ENCODE data around the gene B4GALT1. TPM values are rescaled to one million over a fixed set of nuclear protein-coding genes. Genes with fewer than 3 reads are reported as not detected.

The B4GALT1 gene
- total and polyA plus RNA-seq, 2 donors from 2014 or later: 33.0 to 163 TPM

DNA sequence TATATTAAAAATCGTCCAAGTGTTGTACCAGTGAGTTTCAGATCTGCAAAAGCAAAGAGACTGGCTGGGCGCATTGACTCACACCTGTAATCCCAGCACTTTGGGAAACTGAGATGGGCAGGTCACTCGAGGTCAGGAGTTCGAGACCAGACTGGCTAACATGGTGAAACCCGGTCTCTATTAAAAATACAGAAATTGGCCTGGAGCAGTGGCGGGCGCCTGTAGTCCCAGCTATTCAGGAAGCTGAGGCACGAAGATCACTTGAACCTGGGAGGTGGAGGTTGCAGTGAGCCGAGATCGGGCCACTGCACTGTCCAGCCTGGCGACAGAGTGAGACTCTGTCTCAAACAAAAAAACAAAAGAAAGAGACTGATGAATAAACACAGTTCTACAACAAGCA is 18.3 kb upstream of the B4GALT1 start:
- Histone ChIP-seq H3K4me3 (ENCODE audit: low read length in 3 of 3) (no peak overlapping the region), H3K27me3 (ENCODE audit: control insufficient read depth, insufficient read depth, low read length) (no peaks in the 10 kb centered on the region), H3K9me3 (ENCODE audit: control insufficient read depth in 2 of 3, insufficient read depth in 1 of 3, low read length in 3 of 3) (no peaks in the 10 kb centered on the region), H3K4me1 (ENCODE audit: control insufficient read depth in 2 of 3, insufficient read depth in 2 of 3, low read depth in 1 of 3, low read length in 3 of 3) (peaks cover 0 to 4% (median 0%) of the 10 kb centered on the region in 3 donors), H3K9ac (ENCODE audit: low read length in 3 of 3) (no peak overlapping the region), H3K36me3 (ENCODE audit: control insufficient read depth in 2 of 3, insufficient read depth in 3 of 3, low read length in 3 of 3) (no peaks in the 10 kb centered on the region), H3K27ac (ENCODE audit: low read depth in 2 of 2, low read length in 2 of 2) (no peak overlapping the region)
- FAIRE-seq (no peak), DNase-seq (no peak)
- TF ChIP-seq, protein P1, sequence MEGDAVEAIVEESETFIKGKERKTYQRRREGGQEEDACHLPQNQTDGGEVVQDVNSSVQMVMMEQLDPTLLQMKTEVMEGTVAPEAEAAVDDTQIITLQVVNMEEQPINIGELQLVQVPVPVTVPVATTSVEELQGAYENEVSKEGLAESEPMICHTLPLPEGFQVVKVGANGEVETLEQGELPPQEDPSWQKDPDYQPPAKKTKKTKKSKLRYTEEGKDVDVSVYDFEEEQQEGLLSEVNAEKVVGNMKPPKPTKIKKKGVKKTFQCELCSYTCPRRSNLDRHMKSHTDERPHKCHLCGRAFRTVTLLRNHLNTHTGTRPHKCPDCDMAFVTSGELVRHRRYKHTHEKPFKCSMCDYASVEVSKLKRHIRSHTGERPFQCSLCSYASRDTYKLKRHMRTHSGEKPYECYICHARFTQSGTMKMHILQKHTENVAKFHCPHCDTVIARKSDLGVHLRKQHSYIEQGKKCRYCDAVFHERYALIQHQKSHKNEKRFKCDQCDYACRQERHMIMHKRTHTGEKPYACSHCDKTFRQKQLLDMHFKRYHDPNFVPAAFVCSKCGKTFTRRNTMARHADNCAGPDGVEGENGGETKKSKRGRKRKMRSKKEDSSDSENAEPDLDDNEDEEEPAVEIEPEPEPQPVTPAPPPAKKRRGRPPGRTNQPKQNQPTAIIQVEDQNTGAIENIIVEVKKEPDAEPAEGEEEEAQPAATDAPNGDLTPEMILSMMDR (IDR thresholded peaks at IDR 0.05; ENCODE audit: borderline replicate concordance, extremely low read depth, insufficient read depth): no peak
- intact Hi-C loops (cut with DNase I): no loop called here

DNA sequence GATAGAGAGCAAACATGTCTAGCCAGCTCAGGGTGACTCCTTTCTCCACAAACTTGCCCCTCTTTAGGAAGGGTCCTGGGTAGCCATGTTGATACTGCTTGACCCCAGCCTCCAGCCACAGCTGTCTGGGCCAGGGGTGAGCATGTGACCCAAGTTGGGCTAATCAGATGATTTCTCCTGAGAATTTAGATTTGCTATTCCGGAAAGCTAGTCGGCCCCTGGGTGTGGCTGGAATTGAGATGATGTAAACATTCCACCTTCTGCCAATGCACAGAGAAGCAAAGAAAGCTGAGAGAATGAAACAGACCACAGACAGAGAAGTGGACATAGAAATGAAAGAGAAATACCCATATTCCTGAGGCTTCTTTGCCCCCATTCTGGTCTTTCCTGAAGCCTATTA is 17.8 kb upstream of the B4GALT1 start:
- Histone ChIP-seq H3K9me3 (ENCODE audit: control insufficient read depth in 2 of 3, insufficient read depth in 1 of 3, low read length in 3 of 3) (no peaks in the 10 kb centered on the region), H3K4me1 (ENCODE audit: control insufficient read depth in 2 of 3, insufficient read depth in 2 of 3, low read depth in 1 of 3, low read length in 3 of 3) (peaks cover 0 to 4% (median 0%) of the 10 kb centered on the region in 3 donors), H3K27ac (ENCODE audit: low read depth in 2 of 2, low read length in 2 of 2) (no peak overlapping the region), H3K27me3 (ENCODE audit: control insufficient read depth, insufficient read depth, low read length) (no peaks in the 10 kb centered on the region), H3K36me3 (ENCODE audit: control insufficient read depth in 2 of 3, insufficient read depth in 3 of 3, low read length in 3 of 3) (no peaks in the 10 kb centered on the region), H3K9ac (ENCODE audit: low read length in 3 of 3) (no peak overlapping the region), H3K4me3 (ENCODE audit: low read length in 3 of 3) (no peak overlapping the region)
- TF ChIP-seq, protein P1 (IDR thresholded peaks at IDR 0.05; ENCODE audit: borderline replicate concordance, extremely low read depth, insufficient read depth): no peak
- FAIRE-seq: no peak
- DNase-seq: no peak
- intact Hi-C loops (cut with DNase I): no loop called here

DNA sequence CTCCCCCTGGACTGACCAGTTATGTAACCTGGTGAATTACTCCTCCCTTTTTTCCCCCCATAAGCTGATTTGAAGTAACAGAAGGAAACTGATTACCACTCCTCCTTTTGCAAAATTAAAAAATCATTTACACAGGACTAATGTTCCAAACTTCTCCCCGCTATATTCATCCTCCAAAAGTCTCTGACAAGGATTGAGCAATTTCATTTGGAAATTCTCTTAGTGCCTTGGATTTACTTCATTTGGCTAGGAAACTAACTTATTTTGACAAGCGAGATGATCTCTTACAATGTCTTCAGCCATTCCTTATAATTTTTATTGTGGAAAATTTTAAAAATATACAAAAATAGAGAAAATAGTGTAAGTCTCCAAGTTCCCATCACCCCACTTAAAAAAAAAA is 15.4 kb upstream of the B4GALT1 start:
- intact Hi-C loops (cut with DNase I): no loop called here
- Histone ChIP-seq H3K27me3 (ENCODE audit: control insufficient read depth, insufficient read depth, low read length) (no peaks in the 10 kb centered on the region), H3K9me3 (ENCODE audit: control insufficient read depth in 2 of 3, insufficient read depth in 1 of 3, low read length in 3 of 3) (no peaks in the 10 kb centered on the region), H3K9ac (ENCODE audit: low read length in 3 of 3) (no peak overlapping the region), H3K4me3 (ENCODE audit: low read length in 3 of 3) (no peak overlapping the region), H3K36me3 (ENCODE audit: control insufficient read depth in 2 of 3, insufficient read depth in 3 of 3, low read length in 3 of 3) (no peaks in the 10 kb centered on the region), H3K27ac (ENCODE audit: low read depth in 2 of 2, low read length in 2 of 2) (no peak overlapping the region), H3K4me1 (ENCODE audit: control insufficient read depth in 2 of 3, insufficient read depth in 2 of 3, low read depth in 1 of 3, low read length in 3 of 3) (peaks cover 0 to 14% (median 11%) of the 10 kb centered on the region in 3 donors)
- TF ChIP-seq, protein P1 (IDR thresholded peaks at IDR 0.05; ENCODE audit: borderline replicate concordance, extremely low read depth, insufficient read depth): no peak
- FAIRE-seq (no peak), DNase-seq (no peak)
